ENCODE data around the gene PP2D1.

Gene PP2D1

DNA sequence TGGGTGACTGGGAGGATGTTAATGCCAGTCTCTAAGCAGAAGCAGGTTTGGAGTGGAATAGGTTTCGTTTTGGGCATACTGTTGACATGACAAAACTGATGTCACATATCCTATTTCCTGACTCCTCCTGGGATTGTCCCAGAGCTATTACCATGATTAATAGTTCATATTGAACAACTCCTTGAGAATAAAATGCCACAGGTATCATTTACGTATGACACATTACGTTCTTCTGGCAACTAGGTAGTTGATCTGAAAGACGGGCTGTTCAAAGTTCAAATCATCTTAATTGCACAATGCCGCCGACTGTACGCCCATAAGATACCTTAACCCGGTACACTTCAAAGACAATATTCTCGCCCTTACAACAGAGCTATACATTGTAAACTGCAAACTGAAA is 66.5 kb downstream of the PP2D1 start:
- DNase-seq (ENCODE audit: low spot score in 2 of 2), result no peak
- Histone ChIP-seq H3K4me1 (peaks cover 18% of the 10 kb centered on the region), H3K27me3 (ENCODE audit: low read depth) (no peaks in the 10 kb centered on the region), H3K4me3 (no peak overlapping the region), H3K36me3 (replicated peaks) (peaks cover 5% of the 10 kb centered on the region), H3K9me3 (no peaks in the 10 kb centered on the region)
- in situ Hi-C loops (cut with MboI; ENCODE audit: low sequenced_read_pairs), result loop anchor here (5.0 kb wide), 1 partner anchor 97 kb away; the partner anchor contains the start of gene KAT2B

DNA sequence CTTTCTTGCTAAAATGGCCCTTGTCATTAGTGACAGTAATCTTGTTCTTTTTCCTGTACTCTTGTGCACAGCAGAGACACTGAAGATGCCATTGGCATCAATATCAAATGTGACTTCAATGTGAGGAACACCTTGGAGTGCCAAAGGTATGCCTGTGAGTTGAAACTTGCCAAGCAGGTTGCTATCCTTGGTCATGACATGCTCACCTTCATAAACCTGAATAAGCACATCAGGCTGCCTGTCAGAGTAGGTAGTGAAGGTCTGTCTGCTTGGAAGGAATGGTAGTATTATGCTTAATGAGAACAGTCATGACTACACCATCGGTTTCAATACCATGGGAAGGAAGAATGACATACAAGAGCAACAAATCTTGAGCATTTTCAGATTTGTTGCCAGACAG is 71.4 kb downstream of the PP2D1 start:
- Histone ChIP-seq H3K9me3 (no peaks in the 10 kb centered on the region), H3K4me1 (no peaks in the 10 kb centered on the region), H3K27me3 (ENCODE audit: low read depth) (no peaks in the 10 kb centered on the region), H3K36me3 (replicated peaks) (no peaks in the 10 kb centered on the region), H3K4me3 (no peak overlapping the region)
- no peak for DNase-seq (ENCODE audit: low spot score in 2 of 2)
- in situ Hi-C loops (cut with MboI; ENCODE audit: low sequenced_read_pairs), result no loop called here

DNA sequence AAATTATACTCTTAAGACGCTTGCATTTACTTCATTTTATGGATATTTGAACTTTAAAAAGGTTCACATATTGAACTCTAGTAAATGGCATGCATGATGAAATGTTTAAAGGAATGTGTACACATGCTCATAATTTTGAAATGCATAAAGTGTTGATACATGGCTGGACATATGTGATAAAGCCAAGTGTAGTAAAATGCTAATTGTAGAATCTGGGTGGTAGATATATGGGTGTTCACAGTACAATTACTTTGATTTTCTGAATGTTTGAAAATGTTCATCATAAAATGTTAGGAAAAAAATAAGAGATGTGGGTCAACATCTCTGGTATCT is 73.8 kb downstream of the PP2D1 start:
- Histone ChIP-seq H3K27me3 (ENCODE audit: low read depth) (no peaks in the 10 kb centered on the region), H3K36me3 (replicated peaks) (no peaks in the 10 kb centered on the region), H3K9me3 (no peaks in the 10 kb centered on the region), H3K4me1 (no peaks in the 10 kb centered on the region), H3K4me3 (no peak overlapping the region)
- in situ Hi-C loops (cut with MboI; ENCODE audit: low sequenced_read_pairs), result no loop called here
- no peak for DNase-seq (ENCODE audit: low spot score in 2 of 2)

DNA sequence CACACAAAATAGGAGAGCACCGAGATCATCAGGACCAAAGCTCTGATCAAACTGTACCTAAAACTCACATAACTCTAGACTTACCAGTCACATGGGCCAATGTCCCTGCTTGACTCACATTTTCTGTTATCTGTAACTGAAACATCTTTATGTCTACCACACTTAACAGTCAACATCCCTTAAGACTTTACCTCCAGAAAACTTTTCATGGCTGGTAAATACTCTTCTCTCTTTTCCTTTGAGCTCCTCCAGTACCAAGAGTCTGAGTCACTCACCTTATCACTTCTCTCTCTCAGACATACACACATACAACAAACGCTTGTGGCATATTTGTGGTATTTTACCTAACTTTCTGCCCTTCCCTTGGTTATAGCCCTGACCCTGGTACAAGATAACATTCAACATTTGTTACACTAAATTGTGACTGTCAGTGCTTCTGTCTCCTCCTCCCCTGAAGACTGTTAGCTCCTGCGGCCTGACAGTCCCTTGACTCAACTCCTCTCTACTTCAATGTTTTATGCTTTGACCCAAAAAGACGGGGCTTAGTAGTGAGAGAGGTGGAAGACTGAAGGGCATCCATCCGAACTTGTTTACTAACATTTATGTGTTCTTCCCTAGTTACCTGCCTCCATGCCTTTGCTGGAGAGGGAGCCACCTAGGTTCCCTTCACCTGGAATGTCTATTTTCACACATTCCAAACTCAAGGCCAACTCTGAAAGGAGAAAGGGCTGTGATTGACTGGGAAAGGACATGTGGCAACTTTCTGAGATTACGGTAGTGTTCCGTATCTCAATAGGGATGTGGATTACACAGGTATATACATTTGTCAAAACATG is 74.4 kb downstream of the PP2D1 start:
- no peak for DNase-seq (ENCODE audit: low spot score in 2 of 2)
- no peaks in the 10 kb centered on the region for H3K9me3 ChIP-seq
- no peak overlapping the region for H3K4me3 ChIP-seq
- no peaks in the 10 kb centered on the region for H3K4me1 ChIP-seq
- in situ Hi-C loops (cut with MboI; ENCODE audit: low sequenced_read_pairs), result no loop called here
- H3K36me3 ChIP-seq (replicated peaks), result no peaks in the 10 kb centered on the region
- H3K27me3 ChIP-seq (ENCODE audit: low read depth), result no peaks in the 10 kb centered on the region
